Gastrocnemius medialis (tissue), 4 donors: Measurements from ENCODE around the gene CDC25C.

ENCODE experiments used
- POLR2A ChIP-seq, 2 donors: fragments of 450-650 bp; IDR thresholded peaks; one replicate each; pipeline ENCODE4 v1.6.1; 2017; ENCODE audit warnings: antibody characterized with exemption in 2 of 2, mild to moderate bottlenecking in 2 of 2, moderate library complexity in 2 of 2
- TF ChIP-seq, protein P1 (sequence below), 5 experiments: fragments of 450-650 bp in 3 of 5; fragments of 200-600 bp in 2 of 5; sonication (generic) in 2 of 5; IDR thresholded peaks in 4 of 5; conservative IDR thresholded peaks in 1 of 5; 1 replicate in 4 of 5; 2 replicates in 1 of 5; pipeline ENCODE4 v1.5.1; 2016 to 2019; ENCODE audit warnings: antibody characterized with exemption in 5 of 5, mild to moderate bottlenecking in 3 of 5, moderate library complexity in 3 of 5

DNA sequence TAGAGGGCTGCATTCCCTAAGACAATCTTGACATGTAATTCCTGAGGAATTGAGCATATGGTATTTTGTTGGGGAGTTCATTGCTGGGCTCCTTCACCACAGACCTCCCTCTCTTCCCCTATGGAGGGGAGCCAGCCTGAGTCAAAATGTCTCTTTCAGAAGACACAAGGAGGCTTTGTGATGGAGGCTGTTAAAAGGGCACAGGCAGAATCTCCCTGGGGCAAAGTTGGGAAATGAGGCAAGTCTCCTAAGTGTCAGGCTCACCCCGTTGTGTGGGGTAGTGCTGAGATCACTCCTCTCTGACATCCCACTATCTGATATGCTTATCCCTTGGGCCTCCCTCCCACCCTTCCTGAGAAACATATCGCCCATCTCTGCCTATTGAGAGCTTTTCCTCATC, 87.8 kb downstream of the CDC25C start:
- TF ChIP-seq, protein P1, sequence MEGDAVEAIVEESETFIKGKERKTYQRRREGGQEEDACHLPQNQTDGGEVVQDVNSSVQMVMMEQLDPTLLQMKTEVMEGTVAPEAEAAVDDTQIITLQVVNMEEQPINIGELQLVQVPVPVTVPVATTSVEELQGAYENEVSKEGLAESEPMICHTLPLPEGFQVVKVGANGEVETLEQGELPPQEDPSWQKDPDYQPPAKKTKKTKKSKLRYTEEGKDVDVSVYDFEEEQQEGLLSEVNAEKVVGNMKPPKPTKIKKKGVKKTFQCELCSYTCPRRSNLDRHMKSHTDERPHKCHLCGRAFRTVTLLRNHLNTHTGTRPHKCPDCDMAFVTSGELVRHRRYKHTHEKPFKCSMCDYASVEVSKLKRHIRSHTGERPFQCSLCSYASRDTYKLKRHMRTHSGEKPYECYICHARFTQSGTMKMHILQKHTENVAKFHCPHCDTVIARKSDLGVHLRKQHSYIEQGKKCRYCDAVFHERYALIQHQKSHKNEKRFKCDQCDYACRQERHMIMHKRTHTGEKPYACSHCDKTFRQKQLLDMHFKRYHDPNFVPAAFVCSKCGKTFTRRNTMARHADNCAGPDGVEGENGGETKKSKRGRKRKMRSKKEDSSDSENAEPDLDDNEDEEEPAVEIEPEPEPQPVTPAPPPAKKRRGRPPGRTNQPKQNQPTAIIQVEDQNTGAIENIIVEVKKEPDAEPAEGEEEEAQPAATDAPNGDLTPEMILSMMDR (IDR thresholded peaks at IDR 0.05 in 4 of 5, conservative IDR thresholded peaks at IDR 0.05 in 1 of 5), result no peak
- TF ChIP-seq POLR2A (IDR thresholded peaks at IDR 0.05), result no peak
